Fibroblast of villous mesenchyme (primary cell): ENCODE data around the gene RAVER1. TPM values are rescaled to one million over a fixed set of nuclear protein-coding genes. Genes with fewer than 3 reads are reported as not detected.

Experiments
- DNase-seq: peaks from one replicate; pipeline ENCODE4 v3.0.0-alpha.2; 2010; ENCODE audit warnings: low read depth
- H3K4me3 ChIP-seq: 2 replicates; pipeline ENCODE4 v1.5.1; 2011; ENCODE audit warnings: low read depth, mild to moderate bottlenecking, low read length
- total RNA-seq: library from RNA; depleted of rRNA; stranded (reverse); fragments of >200 nt; gene quantifications from 2 replicates; pipeline ENCODE4 v1.2.3, GENCODE V29; 2012
- TF ChIP-seq, protein P1 (sequence below): IDR thresholded peaks from 2 replicates; pipeline ENCODE4 v1.5.1; 2012; ENCODE audit warnings: low read depth, mild to moderate bottlenecking, low read length; ENCODE audit not compliant: insufficient read depth

The RAVER1 gene
- total RNA-seq, 1 donor = 10.4 TPM

DNA sequence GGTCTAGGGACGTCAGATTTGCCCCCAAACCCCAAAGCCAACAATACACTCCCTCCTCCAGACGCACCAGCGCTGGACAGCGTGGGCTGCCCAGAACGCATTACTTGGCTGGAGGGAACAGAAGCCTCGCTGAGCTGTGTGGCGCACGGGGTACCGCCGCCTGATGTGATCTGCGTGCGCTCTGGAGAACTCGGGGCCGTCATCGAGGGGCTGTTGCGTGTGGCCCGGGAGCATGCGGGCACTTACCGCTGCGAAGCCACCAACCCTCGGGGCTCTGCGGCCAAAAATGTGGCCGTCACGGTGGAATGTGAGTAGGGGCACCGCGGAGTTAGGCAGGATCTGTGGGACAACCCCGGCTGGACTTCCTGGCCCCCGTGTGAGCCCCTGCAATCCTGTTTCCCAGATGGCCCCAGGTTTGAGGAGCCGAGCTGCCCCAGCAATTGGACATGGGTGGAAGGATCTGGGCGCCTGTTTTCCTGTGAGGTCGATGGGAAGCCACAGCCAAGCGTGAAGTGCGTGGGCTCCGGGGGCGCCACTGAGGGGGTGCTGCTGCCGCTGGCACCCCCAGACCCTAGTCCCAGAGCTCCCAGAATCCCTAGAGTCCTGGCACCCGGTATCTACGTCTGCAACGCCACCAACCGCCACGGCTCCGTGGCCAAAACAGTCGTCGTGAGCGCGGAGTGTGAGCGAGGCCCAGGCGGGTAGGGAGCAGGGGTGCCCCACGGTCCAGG, 39.5 kb downstream of the RAVER1 start:
- no peak for DNase-seq
- TF ChIP-seq, protein P1, sequence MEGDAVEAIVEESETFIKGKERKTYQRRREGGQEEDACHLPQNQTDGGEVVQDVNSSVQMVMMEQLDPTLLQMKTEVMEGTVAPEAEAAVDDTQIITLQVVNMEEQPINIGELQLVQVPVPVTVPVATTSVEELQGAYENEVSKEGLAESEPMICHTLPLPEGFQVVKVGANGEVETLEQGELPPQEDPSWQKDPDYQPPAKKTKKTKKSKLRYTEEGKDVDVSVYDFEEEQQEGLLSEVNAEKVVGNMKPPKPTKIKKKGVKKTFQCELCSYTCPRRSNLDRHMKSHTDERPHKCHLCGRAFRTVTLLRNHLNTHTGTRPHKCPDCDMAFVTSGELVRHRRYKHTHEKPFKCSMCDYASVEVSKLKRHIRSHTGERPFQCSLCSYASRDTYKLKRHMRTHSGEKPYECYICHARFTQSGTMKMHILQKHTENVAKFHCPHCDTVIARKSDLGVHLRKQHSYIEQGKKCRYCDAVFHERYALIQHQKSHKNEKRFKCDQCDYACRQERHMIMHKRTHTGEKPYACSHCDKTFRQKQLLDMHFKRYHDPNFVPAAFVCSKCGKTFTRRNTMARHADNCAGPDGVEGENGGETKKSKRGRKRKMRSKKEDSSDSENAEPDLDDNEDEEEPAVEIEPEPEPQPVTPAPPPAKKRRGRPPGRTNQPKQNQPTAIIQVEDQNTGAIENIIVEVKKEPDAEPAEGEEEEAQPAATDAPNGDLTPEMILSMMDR = no peak
- H3K4me3 ChIP-seq = no peak overlapping the region

DNA sequence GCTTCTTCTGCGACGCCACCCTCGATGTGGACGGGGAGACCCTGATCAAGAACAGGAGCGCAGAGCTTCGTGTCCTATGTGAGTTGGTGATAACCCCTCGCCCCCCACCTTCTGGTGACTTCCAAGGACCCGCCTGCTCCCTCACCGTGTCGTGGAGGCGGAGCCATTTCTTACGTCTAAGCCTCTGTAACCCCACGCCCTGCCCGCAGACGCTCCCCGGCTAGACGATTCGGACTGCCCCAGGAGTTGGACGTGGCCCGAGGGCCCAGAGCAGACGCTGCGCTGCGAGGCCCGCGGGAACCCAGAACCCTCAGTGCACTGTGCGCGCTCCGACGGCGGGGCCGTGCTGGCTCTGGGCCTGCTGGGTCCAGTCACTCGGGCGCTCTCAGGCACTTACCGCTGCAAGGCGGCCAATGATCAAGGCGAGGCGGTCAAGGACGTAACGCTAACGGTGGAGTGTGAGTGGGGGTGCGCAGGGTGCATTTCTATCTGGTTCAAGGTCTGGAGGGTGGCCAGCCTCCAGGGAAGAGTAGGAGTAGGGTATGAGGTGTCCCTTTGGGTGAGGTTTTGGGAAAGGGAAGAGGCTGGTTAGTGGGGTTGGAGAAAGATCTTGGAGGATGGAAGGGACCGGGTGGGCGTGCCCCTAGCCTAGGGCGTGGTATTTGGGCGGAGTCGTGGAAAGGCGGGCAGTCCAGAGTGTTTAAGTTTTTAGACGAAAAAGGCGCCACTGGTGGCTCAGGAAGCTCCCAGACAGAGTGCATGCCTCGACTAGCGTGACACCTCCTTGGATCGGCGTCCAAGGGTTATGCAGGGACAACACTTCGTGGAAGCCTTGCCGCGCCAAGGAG, 40.3 kb downstream of the RAVER1 start:
- peak; percentile 8 for DNase-seq
- H3K4me3 ChIP-seq = peak overlapping the region; percentile 67
- TF ChIP-seq, protein P1 = no peak

GRCh38 chr19:10292206-10292788, 41.0 kb downstream of the RAVER1 start:
- peak; percentile 86 for DNase-seq
- TF ChIP-seq, protein P1 = no peak
- peak overlapping the region; percentile 67 for H3K4me3 ChIP-seq

DNA sequence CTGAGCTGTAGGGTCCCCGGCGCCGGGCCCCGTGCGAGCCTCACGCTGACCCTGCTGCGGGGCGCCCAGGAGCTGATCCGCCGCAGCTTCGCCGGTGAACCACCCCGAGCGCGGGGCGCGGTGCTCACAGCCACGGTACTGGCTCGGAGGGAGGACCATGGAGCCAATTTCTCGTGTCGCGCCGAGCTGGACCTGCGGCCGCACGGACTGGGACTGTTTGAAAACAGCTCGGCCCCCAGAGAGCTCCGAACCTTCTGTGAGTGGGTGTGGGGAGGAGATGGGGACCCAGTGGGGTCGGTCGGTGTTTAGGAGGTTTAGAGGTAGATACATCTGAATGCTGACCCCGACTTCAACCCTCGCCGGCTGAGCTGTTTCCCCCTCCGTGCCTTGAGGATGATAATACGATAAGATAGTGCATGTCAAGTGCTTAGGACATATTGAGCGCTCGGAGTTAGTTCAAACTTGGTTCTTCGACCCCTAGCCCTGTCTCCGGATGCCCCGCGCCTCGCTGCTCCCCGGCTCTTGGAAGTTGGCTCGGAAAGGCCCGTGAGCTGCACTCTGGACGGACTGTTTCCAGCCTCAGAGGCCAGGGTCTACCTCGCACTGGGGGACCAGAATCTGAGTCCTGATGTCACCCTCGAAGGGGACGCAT, 41.6 kb downstream of the RAVER1 start:
- peak overlapping the region; percentile 67 for H3K4me3 ChIP-seq
- TF ChIP-seq, protein P1 = no peak
- DNase-seq = peak; percentile 4

DNA sequence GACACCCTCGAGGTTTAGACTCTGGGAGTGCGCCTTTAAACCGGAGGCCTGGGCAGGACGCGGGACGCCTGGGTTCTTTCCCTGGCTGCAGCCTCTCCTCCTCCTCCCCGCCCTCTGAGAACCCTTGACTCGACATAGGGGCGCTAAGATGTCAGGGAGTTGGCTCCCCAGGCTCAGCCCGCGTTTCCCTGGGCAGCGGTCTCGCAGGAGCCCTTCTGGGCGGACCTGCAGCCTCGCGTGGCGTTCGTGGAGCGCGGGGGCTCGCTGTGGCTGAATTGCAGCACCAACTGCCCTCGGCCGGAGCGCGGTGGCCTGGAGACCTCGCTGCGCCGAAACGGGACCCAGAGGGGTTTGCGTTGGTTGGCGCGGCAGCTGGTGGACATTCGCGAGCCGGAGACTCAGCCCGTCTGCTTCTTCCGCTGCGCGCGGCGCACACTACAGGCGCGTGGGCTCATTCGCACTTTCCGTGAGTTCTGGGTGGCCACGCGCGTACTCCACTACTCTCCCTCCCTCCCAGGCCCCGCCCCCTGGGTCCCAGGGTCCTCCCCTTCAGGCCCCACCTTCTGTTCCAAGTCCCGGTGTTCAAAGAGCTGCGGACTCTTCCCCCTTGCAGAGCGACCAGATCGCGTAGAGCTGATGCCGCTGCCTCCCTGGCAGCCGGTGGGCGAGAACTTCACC, 42.3 kb downstream of the RAVER1 start:
- DNase-seq = peak; percentile 63

More for the DNA sequence above, 42.3 kb downstream of the RAVER1 start:
- TF ChIP-seq, protein P1 = no peak
- peak overlapping the region; percentile 67 for H3K4me3 ChIP-seq
